IMR-90 (cell line): Measurements from ENCODE around the gene TM4SF1.

ENCODE experiments used
- POLR2A ChIP-seq: IDR thresholded peaks from 2 replicates; pipeline ENCODE4 v1.6.1; 2012; ENCODE audit warnings: mild to moderate bottlenecking, low read depth, low read length
- RAD21 ChIP-seq: IDR thresholded peaks from 2 replicates; pipeline ENCODE4 v1.6.1; 2012; ENCODE audit warnings: low read length, improper control_type of control experiment
- USF2 ChIP-seq: fragments of 150-350 bp; IDR thresholded peaks from 2 replicates; pipeline ENCODE4 v1.6.1; 2017; ENCODE audit warnings: mild to moderate bottlenecking, antibody characterized with exemption, low read length, low read depth

DNA sequence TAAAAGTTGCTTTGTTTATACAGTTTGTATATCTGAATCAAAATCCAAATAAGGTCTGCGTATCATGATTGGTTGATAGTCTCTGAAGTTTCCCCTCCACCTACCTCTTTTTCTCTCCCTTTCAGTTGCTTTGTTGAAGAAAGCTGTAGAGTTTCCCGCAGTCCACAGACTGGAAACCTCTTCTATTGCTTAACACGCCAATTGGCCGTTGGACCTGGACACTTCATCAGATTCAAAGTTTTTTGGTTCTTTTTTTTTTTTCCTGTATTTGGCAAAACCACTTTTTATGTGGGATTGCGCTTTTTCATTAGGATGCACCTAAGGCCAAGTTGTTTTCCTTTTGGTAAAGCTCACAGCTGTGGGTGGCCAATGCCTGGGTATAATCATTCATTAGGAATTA, 14.5 kb upstream of the TM4SF1 start:
- no peak for TF ChIP-seq USF2
- no peak for TF ChIP-seq POLR2A
- TF ChIP-seq RAD21: no peak
